T-helper 2 cell (primary cell): ENCODE results near the gene SLC22A8.
"Not testable (repeated sequence)": the region's sequence is repeated elsewhere in the genome, so short reads cannot be mapped to it uniquely, and the experiment has no call there.

ENCODE experiments used
- DNase-seq, 5 experiments: peaks; one replicate each; pipeline versions ENCODE4 v3.0.0 to v3.0.0-alpha.2; 2012 to 2022

Gene SLC22A8

DNA sequence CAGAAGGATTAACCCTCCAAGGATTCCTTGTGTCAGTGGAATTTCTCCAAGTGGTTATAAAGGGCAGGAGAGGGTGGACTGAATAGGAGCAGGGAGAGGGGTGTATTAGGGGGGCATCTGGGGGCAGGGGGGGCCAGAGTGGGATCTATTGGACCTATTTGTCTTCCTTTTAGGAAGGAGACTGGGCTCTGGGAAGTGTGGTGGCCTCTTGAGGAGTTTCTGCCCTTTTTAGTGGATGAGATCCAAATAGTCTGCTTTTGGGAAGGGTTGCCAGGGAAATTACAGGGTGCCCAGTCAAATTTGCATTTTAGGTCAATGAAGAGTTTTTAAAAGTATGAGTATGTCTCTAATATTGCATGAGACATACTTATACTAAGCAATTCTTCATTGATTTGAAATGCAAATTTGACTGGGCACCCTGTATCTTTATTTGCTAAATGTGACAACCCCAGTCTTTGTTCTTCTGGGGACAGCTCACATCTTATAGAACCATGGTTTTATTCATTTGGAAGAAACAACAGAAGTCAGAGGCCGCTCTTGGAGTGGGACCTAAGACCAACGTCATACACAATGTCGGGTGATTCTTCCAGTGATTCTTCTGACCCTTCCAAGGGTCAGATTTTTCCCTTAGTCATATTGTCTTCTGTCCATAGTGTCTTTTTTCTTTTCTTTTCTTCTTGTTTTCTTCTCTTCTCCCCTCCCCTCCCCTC is 30.4 kb downstream of the SLC22A8 start:
- no peak for DNase-seq

DNA sequence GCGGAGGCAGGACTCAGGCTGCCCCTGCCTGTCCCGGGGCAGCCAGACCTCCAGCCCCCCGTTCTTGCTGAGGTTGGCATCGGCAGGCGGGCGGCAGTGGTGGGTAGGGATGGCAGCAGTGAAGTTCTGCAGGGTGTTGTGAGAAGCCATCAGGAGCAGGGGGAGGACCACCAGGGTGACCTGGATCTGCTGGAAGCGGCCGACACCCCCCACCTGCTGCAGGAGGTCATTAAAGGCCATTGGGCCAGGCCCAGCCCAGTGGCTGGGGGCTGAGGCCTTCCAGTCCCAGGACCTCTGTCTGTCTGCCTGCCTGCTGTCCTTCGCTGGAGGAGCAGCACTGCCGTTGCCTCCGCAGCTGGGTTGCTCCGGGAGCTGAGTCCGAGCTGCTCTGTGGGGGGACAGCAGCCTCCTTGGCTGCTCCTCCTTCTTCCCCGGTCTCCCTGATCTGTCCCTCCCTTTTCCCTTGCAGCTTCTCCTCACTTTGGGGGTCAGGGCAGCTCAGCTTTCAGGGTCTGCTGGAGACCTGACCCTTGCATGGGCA is 31.1 kb downstream of the SLC22A8 start, which contains the start of gene SLC22A6:
TSS of gene SLC22A6 (minus strand) at position 517 of the 541 bp plus-strand sequence. CDS start at position 240, 277 bp downstream.
- DNase-seq = no peak

GRCh38 chr11:62983536-62984199 is 32.0 kb downstream of the SLC22A8 start:
- DNase-seq = no peak

- no peak for DNase-seq
Observed at GRCh38 chr11:62981743-62982142, 33.9 kb downstream of the SLC22A8 start.

- DNase-seq = no peak
Observed at GRCh38 chr11:62980133-62980760, 35.4 kb downstream of the SLC22A8 start.

DNA sequence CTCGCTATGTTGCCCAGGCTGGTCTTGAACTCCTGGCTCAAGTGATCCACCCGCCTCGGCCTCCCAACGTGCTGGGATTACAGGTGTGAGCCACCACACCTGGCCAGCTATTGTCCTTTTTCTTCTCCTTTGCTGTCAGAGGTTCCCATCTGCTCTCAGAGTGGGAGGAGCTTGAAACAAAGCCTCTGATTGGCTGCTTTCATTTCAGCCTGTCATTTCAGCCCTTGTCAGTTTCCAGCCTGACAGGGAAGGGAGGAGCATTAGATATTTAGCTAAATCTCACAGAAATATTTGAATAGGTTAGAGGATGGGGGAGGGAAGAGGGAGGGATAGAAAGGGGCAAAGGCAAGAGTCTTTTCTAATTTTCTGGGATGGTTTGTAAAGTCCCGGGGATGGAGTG is 39.5 kb downstream of the SLC22A8 start:
- no peak for DNase-seq

DNA sequence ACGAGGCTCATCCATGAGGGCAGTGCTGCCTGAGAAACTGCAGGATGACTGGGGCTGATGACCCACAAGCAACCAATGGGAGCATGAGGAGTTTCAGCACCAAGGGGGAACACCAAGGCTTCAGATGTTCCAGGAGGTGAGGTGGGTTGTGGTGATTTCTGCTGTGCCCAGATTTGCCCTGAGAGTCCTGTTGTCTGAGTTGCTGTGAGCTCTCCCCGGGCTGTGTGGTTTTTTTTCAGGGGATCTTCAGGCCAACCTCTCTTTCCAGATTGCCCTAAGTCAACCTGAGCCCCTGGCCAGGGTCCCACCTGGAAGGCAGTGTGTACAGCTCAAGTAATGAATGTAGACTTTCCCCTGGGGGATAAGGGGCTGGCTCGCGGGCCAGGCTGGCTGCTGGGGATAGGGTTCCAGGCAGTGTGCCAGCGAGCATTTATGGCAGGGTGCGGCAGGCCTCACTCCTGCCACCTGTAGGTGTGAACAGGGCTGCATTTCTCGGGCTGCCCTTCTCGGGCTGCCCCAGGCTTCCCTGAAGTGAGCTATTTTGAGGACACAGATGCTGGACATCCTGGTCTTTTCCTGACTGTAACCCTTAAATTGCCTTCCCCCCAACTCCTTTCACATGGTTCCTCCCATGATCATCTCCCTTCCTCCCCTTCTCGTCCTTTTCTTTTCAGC is 40.7 kb downstream of the SLC22A8 start:
- DNase-seq = peak in 1 of 5 experiments; percentile 13

DNA sequence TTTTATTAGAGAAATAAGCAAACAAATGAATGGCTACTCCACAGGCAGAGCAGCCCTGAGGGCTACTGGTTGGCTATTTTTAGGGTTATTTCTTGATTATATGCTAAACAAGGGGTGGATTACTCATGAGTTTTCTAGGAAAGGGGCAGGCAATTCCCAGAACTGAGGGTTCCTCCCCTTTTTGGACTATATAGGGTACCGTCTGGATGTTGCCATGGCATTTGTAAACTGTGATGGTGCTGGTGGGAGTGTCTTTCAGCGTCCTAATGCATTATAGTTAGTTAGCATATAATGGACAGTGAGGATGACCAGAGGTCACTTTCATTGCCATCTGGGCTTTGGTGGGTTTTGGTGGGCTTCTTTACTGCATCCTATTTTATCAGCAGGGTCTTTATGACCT is 50.1 kb downstream of the SLC22A8 start:
- no peak for DNase-seq

- DNase-seq = no peak
Observed at GRCh38 chr11:62962391-62962790, 53.2 kb downstream of the SLC22A8 start.

- DNase-seq = no peak
Observed at GRCh38 chr11:62961017-62961570, 54.5 kb downstream of the SLC22A8 start.

DNA sequence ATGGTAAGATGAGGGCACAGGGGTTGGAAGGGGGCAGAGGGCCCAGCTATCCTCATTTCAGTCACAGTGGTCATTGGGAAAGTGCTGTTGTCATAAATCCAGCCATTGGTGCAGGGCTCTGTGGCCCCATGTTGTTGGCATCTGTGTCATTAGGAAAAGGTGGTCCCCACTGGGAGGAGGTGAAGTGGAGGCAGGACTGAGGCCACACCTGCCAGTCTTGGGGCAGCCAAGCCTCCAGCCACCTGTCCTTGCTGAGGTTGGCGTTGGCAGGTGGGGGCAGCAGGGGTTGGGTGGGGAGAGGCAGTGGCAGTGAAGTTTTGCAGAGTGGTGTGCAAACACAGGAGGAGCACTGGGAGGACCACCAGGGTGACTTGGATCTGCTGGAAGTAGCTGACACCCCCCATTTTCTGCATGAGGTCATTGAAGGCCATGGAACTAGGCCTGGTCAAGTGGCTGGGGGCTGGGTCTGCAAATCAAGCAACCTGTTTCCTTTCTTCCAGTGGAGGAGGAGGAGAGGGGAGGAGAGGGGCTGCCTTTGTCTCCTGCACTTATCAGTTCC is 56.1 kb downstream of the SLC22A8 start:
- no peak for DNase-seq

GRCh38 chr11:62958547-62959421 is 56.9 kb downstream of the SLC22A8 start:
- no peak for DNase-seq

- no peak for DNase-seq
Observed at GRCh38 chr11:62957147-62957546, 58.5 kb downstream of the SLC22A8 start.

DNA sequence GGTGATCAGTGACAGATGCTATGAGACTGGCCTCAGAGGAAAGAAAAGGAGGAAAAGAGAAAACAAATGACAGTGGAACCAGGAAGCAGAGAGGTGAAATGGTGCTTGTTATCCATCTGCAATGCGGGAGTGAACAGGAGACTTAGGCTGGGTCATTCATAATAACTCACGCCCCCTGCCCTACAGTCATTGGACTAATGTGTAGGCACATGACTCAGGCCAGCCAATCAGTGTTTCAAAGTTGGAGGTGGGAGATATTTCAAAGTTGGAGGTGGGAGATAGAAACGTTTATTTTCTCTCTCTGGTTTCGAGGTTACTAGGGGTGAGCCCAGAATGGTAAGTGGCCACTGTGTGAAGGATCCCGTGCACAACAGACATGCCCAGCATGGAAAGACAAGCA is 61.2 kb downstream of the SLC22A8 start:
- no peak for DNase-seq

GRCh38 chr11:62953811-62954210 is 61.8 kb downstream of the SLC22A8 start:
- no peak for DNase-seq

- no peak for DNase-seq
Observed at GRCh38 chr11:62948765-62949320, 66.8 kb downstream of the SLC22A8 start.

- not testable (repeated sequence) for DNase-seq
Observed at GRCh38 chr11:62945538-62945937, 70.1 kb downstream of the SLC22A8 start.
